ENCODE data around the gene CHST4.
"Not testable (repeated sequence)": the region's sequence is repeated elsewhere in the genome, so short reads cannot be mapped to it uniquely, and the experiment has no call there.

The CHST4 gene

DNA sequence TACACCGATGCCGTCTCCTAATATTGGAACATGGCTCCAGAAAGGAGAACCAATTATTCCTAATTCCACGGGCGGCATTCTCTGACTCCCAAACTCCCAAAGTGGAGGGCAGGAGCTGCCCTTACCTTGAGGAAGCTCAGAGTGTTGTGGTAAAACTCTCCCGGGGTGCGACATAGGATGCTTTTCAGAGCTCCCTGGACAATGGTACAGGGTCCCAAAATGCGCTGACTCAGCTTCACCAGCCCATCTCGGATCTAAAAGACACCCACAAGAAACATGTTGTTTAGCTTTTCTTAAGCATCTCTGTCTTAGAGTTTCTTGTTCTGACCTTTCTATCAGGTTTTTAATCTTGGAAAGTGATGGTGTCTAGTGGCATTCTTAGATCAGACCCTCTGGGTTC is 43.9 kb downstream of the CHST4 start:
- DNase-seq: no peak

DNA sequence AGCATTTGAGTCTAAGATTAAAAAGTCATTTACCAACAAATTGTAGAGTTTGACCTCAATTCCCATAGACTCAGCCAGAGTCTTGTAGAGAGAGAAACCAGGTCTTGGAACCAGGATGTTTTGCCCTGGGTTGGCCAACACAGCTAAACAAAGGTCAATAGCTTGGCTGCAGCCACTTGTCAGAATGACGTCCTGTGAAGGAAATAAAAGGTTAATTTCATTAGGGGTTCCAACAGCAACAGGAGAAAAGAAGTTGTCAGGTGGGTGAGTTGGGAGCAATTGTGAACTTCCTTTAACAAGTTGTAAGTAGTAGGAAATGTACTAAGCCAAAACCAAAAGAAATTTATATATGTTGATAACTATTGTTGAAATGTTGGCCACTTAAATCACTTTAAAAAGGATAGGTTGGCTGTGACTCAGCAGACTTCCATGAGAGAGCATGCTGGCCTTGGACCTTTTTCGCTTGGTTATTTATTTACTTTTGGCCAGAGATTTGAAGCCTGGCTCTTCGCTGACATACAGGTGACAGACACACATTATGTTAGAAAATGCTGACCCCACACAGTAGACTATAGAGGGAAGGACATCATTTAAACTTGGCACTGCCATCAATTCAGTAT is 46.4 kb downstream of the CHST4 start:
- DNase-seq: no peak

DNA sequence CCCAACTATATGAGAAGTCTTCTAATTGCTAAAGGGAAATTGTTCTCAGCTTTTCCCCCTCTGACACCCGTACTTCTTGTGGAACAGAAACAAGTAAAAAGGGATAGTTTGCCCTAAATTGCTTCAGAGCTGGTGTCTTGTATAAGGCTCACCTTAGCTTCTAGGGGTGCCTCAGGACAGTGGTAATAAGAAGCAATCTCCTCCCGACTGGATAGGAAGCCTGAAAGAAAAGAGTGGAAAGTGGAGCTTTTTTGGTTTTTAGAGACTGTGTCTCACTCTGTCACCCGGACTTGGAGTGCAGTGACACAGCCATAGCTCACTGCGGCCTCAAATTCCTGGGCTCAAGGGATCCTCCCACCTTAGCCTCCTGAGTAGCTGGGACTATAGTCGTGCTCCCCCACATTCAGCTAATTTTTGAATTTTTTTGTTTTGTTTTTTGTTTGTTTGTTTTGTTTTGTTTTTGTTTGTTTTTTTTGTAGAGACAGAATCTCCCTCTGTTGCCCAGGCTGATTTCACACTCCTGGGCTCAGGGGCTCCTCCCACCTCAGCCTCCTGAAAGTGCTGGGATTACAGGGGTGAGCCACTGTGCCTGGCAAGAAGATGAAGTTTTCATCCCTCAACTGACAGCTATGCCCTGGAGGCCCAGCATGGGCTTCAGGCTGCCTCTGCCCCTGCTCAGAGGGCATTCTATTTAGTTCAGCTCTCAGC is 47.3 kb downstream of the CHST4 start:
- no peak for DNase-seq

DNA sequence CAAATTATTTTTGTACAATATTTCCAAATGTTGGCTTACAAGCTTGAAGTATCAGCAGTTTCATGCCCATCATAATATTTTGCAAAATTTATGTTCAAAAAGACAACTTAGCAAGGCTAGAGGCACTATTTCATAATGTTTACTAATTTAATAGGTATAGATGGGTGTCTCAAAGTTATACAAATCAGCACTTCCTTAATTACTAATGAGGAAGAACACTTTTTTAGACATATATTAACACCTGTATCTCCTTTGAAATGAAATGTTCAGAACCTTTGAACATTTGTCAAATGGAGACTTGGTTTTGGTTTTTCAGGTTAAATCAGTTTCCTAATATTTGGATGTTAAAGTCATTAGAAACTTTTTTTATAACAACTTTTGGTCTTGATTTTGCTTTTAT is 48.5 kb downstream of the CHST4 start:
- DNase-seq: no peak

DNA sequence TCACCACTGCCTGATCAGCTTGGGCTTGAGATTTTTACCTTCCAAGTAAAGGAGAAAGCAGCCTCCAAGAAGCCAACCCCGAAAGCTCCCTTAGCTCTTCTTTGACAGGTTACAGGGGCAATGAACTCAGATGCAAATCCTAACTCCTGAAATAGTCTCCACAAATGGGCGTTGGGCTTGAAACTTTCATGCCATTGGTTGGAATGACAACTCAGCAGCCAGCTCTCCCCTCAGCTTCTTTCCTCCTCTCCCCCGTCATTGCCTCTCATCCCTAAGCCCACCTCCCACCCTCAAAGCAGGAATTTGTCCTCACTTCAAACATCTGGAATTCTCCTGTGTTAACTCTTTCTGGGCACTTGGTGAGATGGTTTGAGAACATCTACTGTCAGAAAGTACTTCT is 50.7 kb downstream of the CHST4 start, which contains the start of gene TAT:
Gene TAT, minus strand, starts transcription at position 122 of the 400 bp plus-strand sequence. CDS start 677 bp downstream, outside the sequence.
- no peak for DNase-seq

DNA sequence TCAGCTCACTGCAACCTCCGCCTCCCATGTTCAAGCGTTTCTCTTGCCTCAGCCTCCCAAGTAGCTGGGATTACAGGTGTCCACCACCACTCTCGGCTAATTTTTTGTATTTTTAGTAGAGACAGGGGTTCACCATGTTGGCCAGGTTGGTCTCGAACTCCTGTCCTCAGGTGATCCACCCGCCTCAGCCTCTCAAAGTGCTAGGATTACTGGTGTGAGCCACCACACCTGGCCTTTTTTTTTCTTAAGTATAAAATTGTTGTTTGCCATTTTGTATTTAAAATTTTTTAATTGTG is 56.3 kb downstream of the CHST4 start:
- DNase-seq: not testable (repeated sequence)

DNA sequence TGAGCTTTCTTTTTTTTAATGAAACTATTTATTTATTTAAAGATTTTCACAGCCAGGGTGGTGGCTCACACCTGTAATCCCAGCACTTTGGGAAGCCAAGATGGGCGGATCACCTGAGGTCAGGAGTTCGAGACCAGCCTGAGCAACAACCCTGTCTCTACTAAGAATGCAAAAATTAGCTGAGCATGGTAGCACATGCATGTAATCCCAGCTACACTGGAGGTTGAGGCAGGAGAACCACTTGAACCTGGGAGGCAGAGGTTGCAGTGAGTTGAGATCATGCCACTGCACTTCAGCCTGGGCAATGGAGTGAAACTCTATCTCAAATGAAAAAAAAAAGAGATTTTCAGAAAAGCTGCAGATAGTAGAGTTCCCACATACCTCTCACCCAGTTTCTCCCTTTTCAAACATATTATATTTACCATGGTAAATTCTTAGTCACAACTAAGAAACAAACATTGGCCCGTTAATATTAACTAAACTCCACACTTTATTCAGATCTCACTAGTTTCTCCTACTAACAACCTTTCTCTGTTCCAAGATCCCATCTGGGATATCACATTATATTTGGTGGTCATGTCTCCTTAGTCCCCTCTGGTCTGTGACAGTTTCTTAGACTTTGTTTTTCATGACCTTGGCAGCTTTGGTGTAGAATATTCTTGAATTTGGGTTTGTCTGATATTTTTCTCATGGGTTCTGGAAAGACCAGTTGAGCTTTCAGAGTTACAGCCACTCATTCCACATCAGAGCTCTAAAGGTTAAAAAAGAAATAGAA is 58.5 kb downstream of the CHST4 start:
- DNase-seq: no peak

DNA sequence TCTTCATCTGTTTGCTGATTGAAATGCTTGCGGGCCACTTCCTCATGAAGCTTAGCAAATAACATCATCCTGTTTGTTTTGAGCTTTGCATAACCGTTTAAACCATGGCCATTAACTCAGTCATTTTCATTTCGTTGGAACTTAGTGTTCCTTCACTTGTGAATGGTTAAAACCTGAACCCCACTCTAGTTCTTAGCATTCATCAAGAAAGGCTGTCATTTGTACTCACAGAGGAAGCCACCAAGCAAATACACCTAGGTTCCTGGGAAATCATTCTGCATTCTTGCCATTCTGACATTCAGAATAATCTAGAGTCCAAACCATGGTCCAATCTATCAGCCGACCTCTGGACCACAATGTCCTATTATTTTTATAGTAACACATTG is 59.1 kb downstream of the CHST4 start:
- DNase-seq: no peak
